Ectodermal cell (in vitro differentiated cells): ENCODE measurements around the gene GABRA6. TPM values are rescaled to one million over a fixed set of nuclear protein-coding genes. Genes with fewer than 3 reads are reported as not detected.
"Not testable (repeated sequence)": the region's sequence is repeated elsewhere in the genome, so short reads cannot be mapped to it uniquely, and the experiment has no call there.

Experiments
- H3K27ac ChIP-seq: 2 replicates; pipeline ENCODE4 v1.7.0; 2013; ENCODE audit warnings: mild to moderate bottlenecking, low read depth, low read length; ENCODE audit not compliant: insufficient read depth, poor library complexity, severe bottlenecking
- H3K27me3 ChIP-seq: 2 replicates; pipeline ENCODE4 v1.7.0; 2013; ENCODE audit warnings: mild to moderate bottlenecking, low read length; ENCODE audit not compliant: insufficient read depth, control insufficient read depth, poor library complexity, severe bottlenecking
- H3K36me3 ChIP-seq: one replicate; pipeline ENCODE4 v1.7.0; 2013; ENCODE audit warnings: low read length; ENCODE audit not compliant: control insufficient read depth, insufficient read depth
- H3K4me1 ChIP-seq: one replicate; pipeline ENCODE4 v1.7.0; 2013; ENCODE audit warnings: low read length; ENCODE audit not compliant: control insufficient read depth, insufficient read depth
- H3K4me3 ChIP-seq: 2 replicates; pipeline ENCODE4 v1.7.0; 2013; ENCODE audit warnings: low read depth, low read length, control low read depth; ENCODE audit not compliant: insufficient read depth
- H3K9me3 ChIP-seq: 2 replicates; pipeline ENCODE4 v1.7.0; 2013; ENCODE audit warnings: mild to moderate bottlenecking, low read length, moderate library complexity; ENCODE audit not compliant: control insufficient read depth
- WGBS, 2 experiments: methylation state at CpG; one replicate each; pipeline ENCODE4 v1.1.7; 2013; ENCODE audit warnings: missing lambda C conversion rate in 2 of 2; 5-methylcytosine and 5-hydroxymethylcytosine counted together
- polyA plus RNA-seq, 4 experiments: library from polyadenylated mRNA; stranded (reverse); fragments of 50-300 nt; gene quantifications; one replicate each; pipeline ENCODE4 v1.2.3, GENCODE V29; 2013

GABRA6 gene
- not detected for polyA plus RNA-seq (2013, experiment 1 of 4)
- polyA plus RNA-seq (2013, experiment 2 of 4), result not detected
- not detected for polyA plus RNA-seq (2013, experiment 3 of 4)
- not detected for polyA plus RNA-seq (2013, experiment 4 of 4)

DNA sequence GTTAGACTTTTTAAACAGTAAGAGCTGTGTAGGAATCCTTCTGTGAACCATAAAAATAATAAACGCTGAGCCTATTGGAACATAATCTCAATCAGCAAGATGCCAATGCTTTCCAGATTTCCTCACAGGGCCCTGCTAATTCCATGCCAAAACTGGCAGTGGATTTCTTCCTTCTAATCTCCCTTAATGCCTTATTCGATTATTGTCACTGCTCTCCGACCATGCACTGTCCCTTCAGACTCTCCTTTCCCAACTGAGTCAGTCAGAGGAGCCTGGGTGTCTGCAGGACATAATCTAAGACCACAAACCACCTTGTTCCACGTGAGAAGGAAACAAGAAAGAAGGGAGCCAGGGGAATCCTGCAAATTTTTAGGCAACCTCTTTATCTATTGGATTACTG, at the start of gene GABRA6:
Gene GABRA6 (plus strand): TSS at position 261 of the 400 bp plus-strand sequence. CDS start 269 bp downstream, outside the sequence.
- no peaks in the 10 kb centered on the region for H3K9me3 ChIP-seq
- H3K4me3 ChIP-seq, result no peak within 1 kb of the TSS
- no peaks in the 10 kb centered on the region for H3K36me3 ChIP-seq
- H3K27me3 ChIP-seq, result no peaks in the 10 kb centered on the region
- 84 to 86% methylated on average over 4 of the region's 4 CpGs for WGBS, 2 experiments
- no peaks in the 10 kb centered on the region for H3K4me1 ChIP-seq
- no peak within 1 kb of the TSS for H3K27ac ChIP-seq

GRCh38 chr5:161637591-161637990, 47.9 kb upstream of the GABRA6 start:
- Histone ChIP-seq H3K27me3 (no peaks in the 10 kb centered on the region), H3K36me3 (no peaks in the 10 kb centered on the region), H3K27ac (no peak overlapping the region), H3K4me1 (no peaks in the 10 kb centered on the region), H3K9me3 (no peaks in the 10 kb centered on the region), H3K4me3 (no peak overlapping the region)
- 93 to 95% methylated on average over 1 of the region's 1 CpG for WGBS, 2 experiments

- no peaks in the 10 kb centered on the region for H3K27me3 ChIP-seq
- no peak overlapping the region for H3K27ac ChIP-seq
- no peaks in the 10 kb centered on the region for H3K4me1 ChIP-seq
- H3K9me3 ChIP-seq, result no peaks in the 10 kb centered on the region
- H3K36me3 ChIP-seq, result no peaks in the 10 kb centered on the region
- WGBS, 2 experiments, result 92 to 95% methylated on average over 3 of the region's 4 CpGs
- no peak overlapping the region for H3K4me3 ChIP-seq
These were observed 44.1 kb upstream of the GABRA6 start for GRCh38 chr5:161641444-161641843.

DNA sequence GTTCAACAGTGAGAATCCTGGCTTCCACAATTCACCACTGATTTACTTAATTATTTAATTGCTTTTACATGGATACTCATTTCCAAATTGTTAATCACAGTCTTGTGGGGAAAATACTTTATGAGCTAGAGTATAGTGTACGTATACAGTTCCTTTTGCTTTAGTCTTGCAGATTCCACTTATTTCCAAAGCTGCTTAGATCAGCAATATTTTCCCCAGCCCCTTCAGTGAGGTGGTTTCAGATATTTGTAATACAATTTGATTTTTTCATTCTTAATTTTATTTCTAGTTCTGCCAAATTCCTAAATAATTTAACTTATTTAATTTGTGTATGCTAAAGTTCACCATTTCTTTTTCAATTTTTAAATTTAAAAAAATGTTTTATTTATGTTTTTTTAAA, 40.3 kb upstream of the GABRA6 start:
- no peak overlapping the region for H3K4me3 ChIP-seq
- no peaks in the 10 kb centered on the region for H3K27me3 ChIP-seq
- no peaks in the 10 kb centered on the region for H3K36me3 ChIP-seq
- WGBS, 2 experiments, result 100% methylated on average over 1 of the region's 1 CpG; no CpG with 5 or more reads in 1 of the 2 experiments
- H3K9me3 ChIP-seq, result no peaks in the 10 kb centered on the region
- H3K27ac ChIP-seq, result no peak overlapping the region
- H3K4me1 ChIP-seq, result no peaks in the 10 kb centered on the region

- not testable (repeated sequence) for H3K27ac ChIP-seq, H3K36me3 ChIP-seq, H3K4me1 ChIP-seq, H3K9me3 ChIP-seq, H3K4me3 ChIP-seq, H3K27me3 ChIP-seq
- 17 to 28% methylated on average over 8 of the region's 8 CpGs for WGBS, 2 experiments
These were observed 33.6 kb upstream of the GABRA6 start for GRCh38 chr5:161651926-161652325.

GRCh38 chr5:161660806-161661205, 24.7 kb upstream of the GABRA6 start:
- WGBS, 2 experiments, result 93 to 95% methylated on average over 12 of the region's 12 CpGs
- Histone ChIP-seq H3K27me3 (no peaks in the 10 kb centered on the region), H3K4me1 (no peaks in the 10 kb centered on the region), H3K27ac (no peak overlapping the region), H3K4me3 (no peak overlapping the region), H3K9me3 (no peaks in the 10 kb centered on the region), H3K36me3 (no peaks in the 10 kb centered on the region)

- Histone ChIP-seq H3K27ac (no peak overlapping the region), H3K27me3 (no peaks in the 10 kb centered on the region), H3K9me3 (no peaks in the 10 kb centered on the region), H3K36me3 (no peaks in the 10 kb centered on the region), H3K4me1 (no peaks in the 10 kb centered on the region), H3K4me3 (no peak overlapping the region)
These were observed 22.1 kb upstream of the GABRA6 start for GRCh38 chr5:161663431-161663830.

GRCh38 chr5:161676103-161676502, 9.4 kb upstream of the GABRA6 start:
- no peaks in the 10 kb centered on the region for H3K9me3 ChIP-seq
- WGBS, 2 experiments, result 15 to 16% methylated on average over 2 of the region's 2 CpGs
- H3K4me1 ChIP-seq, result no peaks in the 10 kb centered on the region
- no peaks in the 10 kb centered on the region for H3K36me3 ChIP-seq
- no peak overlapping the region for H3K4me3 ChIP-seq
- no peak overlapping the region for H3K27ac ChIP-seq
- no peaks in the 10 kb centered on the region for H3K27me3 ChIP-seq

GRCh38 chr5:161686149-161686548, 628 bp downstream of the GABRA6 start:
- 92% methylated on average over 8 of the region's 8 CpGs for WGBS, 2 experiments
- Histone ChIP-seq H3K4me1 (no peaks in the 10 kb centered on the region), H3K27ac (no peak overlapping the region), H3K4me3 (no peak overlapping the region), H3K36me3 (no peaks in the 10 kb centered on the region), H3K9me3 (no peaks in the 10 kb centered on the region), H3K27me3 (no peaks in the 10 kb centered on the region)

- Histone ChIP-seq H3K27ac (no peak overlapping the region), H3K4me3 (no peak overlapping the region), H3K9me3 (no peaks in the 10 kb centered on the region), H3K36me3 (no peaks in the 10 kb centered on the region), H3K4me1 (no peaks in the 10 kb centered on the region), H3K27me3 (no peaks in the 10 kb centered on the region)
- 95 to 97% methylated on average over 3 of the region's 3 CpGs for WGBS, 2 experiments
These were observed 1.4 kb downstream of the GABRA6 start for GRCh38 chr5:161686881-161687280.

DNA sequence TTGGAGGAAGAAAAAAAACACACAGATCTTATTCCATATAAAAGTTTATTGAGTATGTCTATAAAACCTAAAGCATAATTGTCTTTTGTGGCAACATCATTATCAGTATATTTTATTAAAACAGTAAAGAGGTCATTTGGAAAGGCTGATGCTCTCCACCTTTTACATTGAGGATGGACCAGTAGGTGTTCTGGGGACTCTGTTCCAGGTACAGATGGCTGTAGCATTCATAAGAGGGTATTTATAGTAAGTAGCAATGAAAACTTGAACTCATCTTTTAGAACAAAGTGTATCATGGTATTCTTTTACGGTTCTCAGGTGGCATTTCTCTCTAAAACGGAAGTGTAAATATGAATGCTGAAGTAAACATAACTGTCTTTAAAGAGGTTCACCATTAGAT, 1.8 kb downstream of the GABRA6 start:
- WGBS, 2 experiments, result 85 to 100% methylated on average over 1 to 2 of the region's 2 CpGs
- H3K9me3 ChIP-seq, result no peaks in the 10 kb centered on the region
- H3K27me3 ChIP-seq, result no peaks in the 10 kb centered on the region
- no peaks in the 10 kb centered on the region for H3K36me3 ChIP-seq
- H3K27ac ChIP-seq, result no peak overlapping the region
- no peaks in the 10 kb centered on the region for H3K4me1 ChIP-seq
- no peak overlapping the region for H3K4me3 ChIP-seq
